Karpas-422 (cell line): Measurements from ENCODE around the gene CCDC12. TPM values are rescaled to one million over a fixed set of nuclear protein-coding genes. Genes with fewer than 3 reads are reported as not detected.

Experiments used
- DNase-seq: peaks from one replicate; pipeline ENCODE4 v3.0.0-alpha.2; 2015
- H2AFZ ChIP-seq: fragments of 200-600 bp; sonication (generic); 2 replicates; pipeline ENCODE4 v1.6.1; 2014; ENCODE audit warnings: antibody characterized with exemption, low read length, mixed read lengths
- H3K27ac ChIP-seq: fragments of 200-600 bp; sonication (generic); 2 replicates; pipeline ENCODE4 v1.5.1; 2014; ENCODE audit warnings: mild to moderate bottlenecking, low read length, moderate library complexity
- H3K27me3 ChIP-seq: fragments of 200-600 bp; sonication (generic); 2 replicates; pipeline ENCODE4 v1.6.1; 2014; ENCODE audit warnings: low read length, mixed read lengths
- H3K36me3 ChIP-seq: fragments of 200-600 bp; sonication (generic); 2 replicates; pipeline ENCODE4 v1.6.1; 2014; ENCODE audit warnings: low read length, mixed read lengths; ENCODE audit not compliant: insufficient read depth
- H3K4me1 ChIP-seq: fragments of 200-600 bp; sonication (generic); 2 replicates; pipeline ENCODE4 v1.6.1; 2014; ENCODE audit warnings: mild to moderate bottlenecking, low read length, mixed read lengths
- H3K4me2 ChIP-seq: fragments of 200-600 bp; sonication (generic); 2 replicates; pipeline ENCODE4 v1.6.1; 2014; ENCODE audit warnings: low read length, low read depth, mild to moderate bottlenecking; ENCODE audit not compliant: poor library complexity, severe bottlenecking
- H3K4me3 ChIP-seq: fragments of 200-600 bp; sonication (generic); 2 replicates; pipeline ENCODE4 v1.5.1; 2014; ENCODE audit warnings: mild to moderate bottlenecking, antibody characterized with exemption, low read length, mixed read lengths
- H3K79me2 ChIP-seq: fragments of 200-600 bp; sonication (generic); 2 replicates; pipeline ENCODE4 v1.6.1; 2014; ENCODE audit warnings: mild to moderate bottlenecking, low read length, mixed read lengths
- H3K9ac ChIP-seq: fragments of 200-600 bp; sonication (generic); 2 replicates; pipeline ENCODE4 v1.6.0; 2014; ENCODE audit warnings: low read length
- H3K9me2 ChIP-seq: fragments of 200-600 bp; sonication (generic), shearing (Covaris generic); replicated peaks from 2 replicates; pipeline ENCODE4 v1.6.0; 2014; ENCODE audit warnings: mild to moderate bottlenecking, low read length, moderate library complexity; ENCODE audit not compliant: insufficient read depth
- H3K9me3 ChIP-seq: fragments of 300-700, 200-600 bp; sonication (generic); 2 replicates; pipeline ENCODE4 v1.6.1; 2014; ENCODE audit warnings: low read length, mixed read lengths
- H4K20me1 ChIP-seq: fragments of 200-600 bp; sonication (generic); 2 replicates; pipeline ENCODE4 v1.6.1; 2014; ENCODE audit warnings: mild to moderate bottlenecking, antibody characterized with exemption, low read length, low read depth; ENCODE audit not compliant: insufficient read depth
- total RNA-seq: library from RNA; depleted of rRNA; stranded (reverse); fragments of >200 nt; shearing (Covaris generic); gene quantifications from 2 replicates; pipeline ENCODE4 v1.2.3, GENCODE V29; 2014; ENCODE audit warnings: low replicate concordance

The CCDC12 gene
- total RNA-seq, 1 experiment from 2014 or later = 40.2 TPM

DNA sequence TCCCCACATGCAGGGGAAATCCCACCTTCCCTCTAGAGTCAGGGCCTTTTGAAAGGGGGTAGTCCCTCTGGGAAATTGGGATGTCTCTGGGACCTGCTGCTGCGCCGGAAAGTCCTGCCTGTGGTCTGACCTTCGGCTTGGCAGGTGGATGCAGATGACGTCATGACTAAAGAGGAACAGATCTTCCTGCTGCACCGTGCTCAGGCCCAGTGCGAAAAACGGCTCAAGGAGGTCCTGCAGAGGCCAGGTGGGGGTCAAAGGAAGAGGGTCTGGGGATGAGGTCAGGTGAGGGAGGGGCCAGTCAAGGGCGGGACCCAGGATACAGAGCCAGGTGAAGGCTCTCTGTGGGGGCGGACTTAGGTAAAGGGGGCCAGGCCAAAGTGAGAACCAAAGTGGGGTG, 82.8 kb downstream of the CCDC12 start:
- no peaks in the 10 kb centered on the region for H3K36me3 ChIP-seq
- H3K27me3 ChIP-seq = no peaks in the 10 kb centered on the region
- H4K20me1 ChIP-seq = 0 out of 2 replicates have a peak, but pooled peaks cover 6% of the 10 kb centered on the region
- no peaks in the 10 kb centered on the region for H3K79me2 ChIP-seq
- H3K9me3 ChIP-seq = no peaks in the 10 kb centered on the region
- no peaks in the 10 kb centered on the region for H3K4me1 ChIP-seq
- H3K27ac ChIP-seq = no peak overlapping the region
- H2AFZ ChIP-seq = no peak overlapping the region
- no peaks in the 10 kb centered on the region for H3K9me2 ChIP-seq
- no peak overlapping the region for H3K4me2 ChIP-seq
- no peak overlapping the region for H3K9ac ChIP-seq
- H3K4me3 ChIP-seq = no peak overlapping the region
- no peak for DNase-seq

- no peak overlapping the region for H3K27ac ChIP-seq
- H3K4me3 ChIP-seq = no peak overlapping the region
- H3K79me2 ChIP-seq = no peaks in the 10 kb centered on the region
- no peak overlapping the region for H3K9ac ChIP-seq
- H3K27me3 ChIP-seq = no peaks in the 10 kb centered on the region
- H4K20me1 ChIP-seq = 0 out of 2 replicates have a peak, but pooled peaks cover 6% of the 10 kb centered on the region
- DNase-seq = no peak
- no peak overlapping the region for H2AFZ ChIP-seq
- no peaks in the 10 kb centered on the region for H3K36me3 ChIP-seq
- no peaks in the 10 kb centered on the region for H3K9me2 ChIP-seq
- H3K9me3 ChIP-seq = no peaks in the 10 kb centered on the region
- H3K4me1 ChIP-seq = no peaks in the 10 kb centered on the region
- H3K4me2 ChIP-seq = no peak overlapping the region
These were observed 83.3 kb downstream of the CCDC12 start for GRCh38 chr3:46893146-46893748.

- Histone ChIP-seq H3K27ac (no peak overlapping the region), H3K4me2 (no peak overlapping the region), H3K4me1 (no peaks in the 10 kb centered on the region), H3K4me3 (no peak overlapping the region), H3K79me2 (no peaks in the 10 kb centered on the region), H3K9ac (no peak overlapping the region), H3K27me3 (no peaks in the 10 kb centered on the region), H2AFZ (no peak overlapping the region), H3K9me3 (no peaks in the 10 kb centered on the region), H3K9me2 (no peaks in the 10 kb centered on the region), H4K20me1 (0 out of 2 replicates have a peak, but pooled peaks cover 6% of the 10 kb centered on the region), H3K36me3 (no peaks in the 10 kb centered on the region)
- DNase-seq = no peak
These were observed 84.0 kb downstream of the CCDC12 start for GRCh38 chr3:46892285-46893145.

DNA sequence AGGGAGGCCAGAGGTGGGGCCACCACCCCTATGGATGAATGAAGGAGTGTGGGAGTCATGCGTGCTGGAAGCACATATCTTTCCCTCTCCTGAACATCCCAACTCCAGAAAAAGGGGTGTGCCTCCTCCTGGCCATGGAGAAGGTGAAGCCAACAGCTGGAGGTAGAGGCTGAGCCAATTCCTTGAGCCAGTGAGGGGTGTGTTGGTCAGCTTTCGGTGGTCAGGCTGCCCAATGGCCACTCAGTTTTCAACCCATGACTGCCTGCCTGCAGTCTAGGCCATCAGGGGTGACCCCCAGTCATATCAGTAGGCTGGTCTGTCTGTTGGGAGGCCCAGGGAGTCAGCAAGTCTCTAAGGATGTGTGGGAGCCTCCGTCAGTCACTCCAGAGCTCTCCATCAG, 85.4 kb downstream of the CCDC12 start:
- Histone ChIP-seq H3K27me3 (no peaks in the 10 kb centered on the region), H3K36me3 (no peaks in the 10 kb centered on the region), H3K9me3 (no peaks in the 10 kb centered on the region)

GRCh38 chr3:46890132-46890531, 86.4 kb downstream of the CCDC12 start:
- Histone ChIP-seq H3K27me3 (no peaks in the 10 kb centered on the region), H3K4me3 (no peak overlapping the region), H3K79me2 (no peaks in the 10 kb centered on the region), H3K4me2 (no peak overlapping the region), H3K27ac (no peak overlapping the region), H3K36me3 (no peaks in the 10 kb centered on the region), H3K9me2 (no peaks in the 10 kb centered on the region), H2AFZ (no peak overlapping the region), H3K9ac (no peak overlapping the region), H3K9me3 (no peaks in the 10 kb centered on the region), H3K4me1 (no peaks in the 10 kb centered on the region), H4K20me1 (no peaks in the 10 kb centered on the region)
- DNase-seq = no peak

More for the DNA sequence above, 85.4 kb downstream of the CCDC12 start:
- Histone ChIP-seq H3K4me1 (no peaks in the 10 kb centered on the region), H2AFZ (no peak overlapping the region), H4K20me1 (0 out of 2 replicates have a peak, but pooled peaks cover 6% of the 10 kb centered on the region), H3K9me2 (no peaks in the 10 kb centered on the region), H3K4me3 (no peak overlapping the region), H3K27ac (no peak overlapping the region), H3K79me2 (no peaks in the 10 kb centered on the region), H3K9ac (no peak overlapping the region), H3K4me2 (no peak overlapping the region)
- no peak for DNase-seq

DNA sequence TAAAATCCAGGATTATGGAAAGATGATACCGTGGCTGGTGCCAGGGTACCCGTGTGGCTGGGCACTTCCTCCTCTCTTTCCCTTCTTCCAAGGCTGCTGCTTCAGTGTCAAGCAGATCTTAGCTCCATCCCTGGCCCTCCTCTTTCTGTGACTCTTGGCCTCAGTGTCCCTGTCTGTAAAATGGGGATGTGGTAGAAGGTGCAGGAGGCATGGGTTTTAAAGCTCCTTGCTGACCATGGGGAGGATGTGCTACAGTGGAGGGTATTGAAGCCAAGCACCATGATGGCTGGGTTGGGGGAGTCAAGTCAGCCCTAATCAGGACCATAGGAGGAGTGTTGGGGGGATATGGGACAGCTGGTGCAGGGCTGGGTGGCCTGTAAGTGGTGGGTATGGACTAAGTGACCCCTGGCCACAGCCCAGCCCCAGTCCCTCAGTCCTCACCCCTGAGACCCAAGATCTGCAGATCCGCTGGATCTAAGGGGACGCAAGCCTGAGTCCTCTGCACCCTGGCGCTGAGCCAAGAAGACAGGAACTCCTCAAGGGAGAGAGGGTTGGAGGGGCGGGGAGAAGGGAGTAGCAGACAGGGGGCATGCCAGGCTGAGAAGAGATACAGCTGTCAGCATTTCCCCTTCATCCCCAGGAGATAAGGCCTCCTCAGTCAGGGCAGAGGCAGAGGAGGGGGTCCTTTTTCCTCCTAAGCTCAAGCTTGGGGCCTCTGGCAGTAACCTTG, 87.0 kb downstream of the CCDC12 start:
- Histone ChIP-seq H3K4me3 (no peak overlapping the region), H3K9me2 (no peaks in the 10 kb centered on the region)

DNA sequence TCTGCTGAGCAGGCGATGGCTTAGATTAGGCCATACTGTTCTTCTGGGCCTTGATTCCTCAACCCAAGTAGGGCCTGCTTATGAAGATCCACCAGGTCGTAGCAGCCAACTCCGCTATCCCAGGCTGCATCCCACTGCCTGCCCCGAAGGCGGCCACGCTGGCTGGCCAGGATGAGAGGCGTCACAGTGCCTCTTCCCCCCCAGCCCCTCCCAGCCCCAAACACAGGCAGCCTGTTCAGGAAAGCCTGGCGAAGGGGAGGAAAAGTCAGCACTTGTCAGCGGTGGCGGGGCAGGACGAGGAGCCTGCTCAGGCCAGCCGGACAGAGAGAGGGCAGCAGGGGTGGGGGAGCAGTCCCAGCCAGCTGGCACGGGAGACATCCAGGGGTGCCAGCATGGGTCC, 87.8 kb downstream of the CCDC12 start:
- no peak overlapping the region for H2AFZ ChIP-seq
- H3K4me1 ChIP-seq = no peaks in the 10 kb centered on the region
- H3K9me2 ChIP-seq = no peaks in the 10 kb centered on the region
- no peaks in the 10 kb centered on the region for H3K9me3 ChIP-seq
- H3K4me2 ChIP-seq = no peak overlapping the region
- no peak overlapping the region for H3K4me3 ChIP-seq
- no peaks in the 10 kb centered on the region for H3K27me3 ChIP-seq
- H4K20me1 ChIP-seq = no peaks in the 10 kb centered on the region
- H3K79me2 ChIP-seq = no peaks in the 10 kb centered on the region
- DNase-seq = no peak
- H3K36me3 ChIP-seq = no peaks in the 10 kb centered on the region
- H3K9ac ChIP-seq = no peak overlapping the region
- H3K27ac ChIP-seq = no peak overlapping the region

More for the DNA sequence above, 87.0 kb downstream of the CCDC12 start:
- Histone ChIP-seq H3K4me2 (no peak overlapping the region), H3K27ac (no peak overlapping the region), H3K27me3 (no peaks in the 10 kb centered on the region), H3K9ac (no peak overlapping the region), H3K36me3 (no peaks in the 10 kb centered on the region), H3K9me3 (no peaks in the 10 kb centered on the region), H3K79me2 (no peaks in the 10 kb centered on the region), H4K20me1 (no peaks in the 10 kb centered on the region), H3K4me1 (no peaks in the 10 kb centered on the region), H2AFZ (no peak overlapping the region)
- no peak for DNase-seq

GRCh38 chr3:46887980-46888494, 88.5 kb downstream of the CCDC12 start:
- H3K27ac ChIP-seq = no peak overlapping the region
- no peaks in the 10 kb centered on the region for H3K36me3 ChIP-seq
- H3K4me1 ChIP-seq = no peaks in the 10 kb centered on the region
- no peak overlapping the region for H2AFZ ChIP-seq
- H3K9ac ChIP-seq = no peak overlapping the region
- H3K79me2 ChIP-seq = no peaks in the 10 kb centered on the region
- H3K4me3 ChIP-seq = no peak overlapping the region
- no peak for DNase-seq
- no peak overlapping the region for H3K4me2 ChIP-seq
- H4K20me1 ChIP-seq = no peaks in the 10 kb centered on the region
- no peaks in the 10 kb centered on the region for H3K9me2 ChIP-seq
- H3K9me3 ChIP-seq = no peaks in the 10 kb centered on the region
- no peaks in the 10 kb centered on the region for H3K27me3 ChIP-seq
